ENCODE results near the gene WNT5A. TPM values are rescaled to one million over a fixed set of nuclear protein-coding genes. Genes with fewer than 3 reads are reported as not detected.

Gene WNT5A
- total RNA-seq, 1 donor from 2014 or later, result 0.05 TPM

DNA sequence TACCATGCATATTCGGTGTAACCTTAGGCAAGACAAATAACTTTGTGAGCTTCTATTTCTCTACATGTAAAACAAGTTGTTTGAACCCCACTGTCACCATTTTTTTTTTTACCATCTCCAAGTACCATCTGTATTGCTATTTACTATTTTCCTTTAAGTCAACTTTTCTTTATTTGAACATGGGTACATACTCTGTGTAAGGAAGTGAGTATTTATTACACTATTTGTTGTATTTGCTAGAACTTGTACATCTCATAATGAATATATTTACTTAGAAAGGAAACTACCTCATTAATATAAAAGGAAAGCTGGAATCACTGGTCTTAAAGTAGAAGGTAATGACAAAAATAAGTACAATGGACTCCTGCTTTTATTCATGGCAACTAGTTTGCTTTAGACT is 69.9 kb downstream of the WNT5A start:
- Mint-ChIP-seq H3K4me1 (ENCODE audit: low read depth) (no peaks in the 10 kb centered on the region), H3K27me3 (ENCODE audit: low read depth) (no peaks in the 10 kb centered on the region), H3K27ac (no peak overlapping the region), H3K4me3 (ENCODE audit: low read depth) (no peak overlapping the region), H3K36me3 (ENCODE audit: low read depth) (no peaks in the 10 kb centered on the region), H3K9me3 (peaks cover 10% of the 10 kb centered on the region)
- no peak for DNase-seq (ENCODE audit: low spot score)
- intact Hi-C loops (cut with micrococcal nuclease), result no loop called here

GRCh38 chr3:55416331-55416821 is 70.7 kb downstream of the WNT5A start:
- no peaks in the 10 kb centered on the region for H3K27me3 Mint-ChIP-seq (ENCODE audit: low read depth)
- no peak overlapping the region for H3K4me3 Mint-ChIP-seq (ENCODE audit: low read depth)
- H3K27ac Mint-ChIP-seq, result no peak overlapping the region
- no peak for DNase-seq (ENCODE audit: low spot score)
- H3K4me1 Mint-ChIP-seq (ENCODE audit: low read depth), result no peaks in the 10 kb centered on the region
- no peaks in the 10 kb centered on the region for H3K36me3 Mint-ChIP-seq (ENCODE audit: low read depth)
- intact Hi-C loops (cut with micrococcal nuclease), result no loop called here
- peaks cover 10% of the 10 kb centered on the region for H3K9me3 Mint-ChIP-seq

All from activated T-helper 2 cell treated with anti-CD3 and anti-CD28 coated beads, Interferon-gamma antibody, Interleukin-2, Interleukin-4, amounts not matched to agents 10 μg/mL and 5 μg/mL and 100 μg/mL, durations not matched to agents 14 hours and 24 hours and 36 hours (primary cell).